Iris pigment epithelial cell (primary cell): Measurements from ENCODE around the gene RNF168.
"Not testable (repeated sequence)": the region's sequence is repeated elsewhere in the genome, so short reads cannot be mapped to it uniquely, and the experiment has no call there.

Source experiments
- DNase-seq: peaks from one replicate; pipeline ENCODE4 v3.0.0-alpha.2; 2011; ENCODE audit warnings: low read depth

Gene RNF168

GRCh38 chr3:196463804-196464203 is 39.8 kb downstream of the RNF168 start:
- no peak for DNase-seq

GRCh38 chr3:196463478-196463756 is 40.2 kb downstream of the RNF168 start:
- DNase-seq = no peak

- not testable (repeated sequence) for DNase-seq
Observed at GRCh38 chr3:196462680-196463477, 40.7 kb downstream of the RNF168 start.

GRCh38 chr3:196458063-196458462 is 45.5 kb downstream of the RNF168 start:
- no peak for DNase-seq

GRCh38 chr3:196457470-196457869 is 46.1 kb downstream of the RNF168 start:
- DNase-seq = not testable (repeated sequence)

GRCh38 chr3:196454935-196455334 is 48.6 kb downstream of the RNF168 start:
- peak; percentile 26 for DNase-seq

- peak; percentile 10 for DNase-seq
Observed at GRCh38 chr3:196445391-196445790, 58.2 kb downstream of the RNF168 start.

GRCh38 chr3:196444500-196444894 is 59.1 kb downstream of the RNF168 start:
- no peak for DNase-seq

GRCh38 chr3:196440696-196441095 is 62.9 kb downstream of the RNF168 start:
- DNase-seq = no peak

- peak; percentile 58 for DNase-seq
Observed at GRCh38 chr3:196440041-196440537, 63.5 kb downstream of the RNF168 start.

GRCh38 chr3:196432137-196432879 is 71.3 kb downstream of the RNF168 start, which contains the start of gene UBXN7:
TSS of gene UBXN7 (minus strand) at chr3:196432427. CDS start at chr3:196432399, 28 bp downstream.
- DNase-seq = peak; percentile 92

GRCh38 chr3:196431181-196432136 is 72.1 kb downstream of the RNF168 start:
- peak; percentile 72 for DNase-seq

GRCh38 chr3:196428041-196428440 is 75.5 kb downstream of the RNF168 start:
- DNase-seq = no peak

GRCh38 chr3:196424421-196424820 is 79.1 kb downstream of the RNF168 start:
- not testable (repeated sequence) for DNase-seq

GRCh38 chr3:196423044-196423781 is 80.4 kb downstream of the RNF168 start:
- peak; percentile 7 for DNase-seq

- DNase-seq = not testable (repeated sequence)
Observed at GRCh38 chr3:196421668-196422067, 81.9 kb downstream of the RNF168 start.

- DNase-seq = no peak
Observed at GRCh38 chr3:196419386-196419785, 84.2 kb downstream of the RNF168 start.
